SK-N-SH (cell line): ENCODE measurements around the gene C13orf42. TPM values are rescaled to one million over a fixed set of nuclear protein-coding genes. Genes with fewer than 3 reads are reported as not detected.

ENCODE experiments used
- CTCF ChIA-PET: fragments of 300-600, 350-600 bp; formaldehyde crosslinking; extraction: SDS; loops from one replicate; lab custom pipeline; 2021; lab: Yijun Ruan, JAX
- POLR2A ChIA-PET: fragments of 350-600 bp; sonication (Branson Sonifier 250); formaldehyde crosslinking; extraction: SDS; loops from one replicate; lab custom pipeline; 2020; ENCODE audit warnings: antibody characterized with exemption, inconsistent platforms; lab: Yijun Ruan, JAX
- DNase-seq: peaks from one replicate; pipeline ENCODE4 v3.0.0; 2012
- H2AFZ ChIP-seq: fragments of 200-600 bp; sonication (generic); 2 replicates; pipeline ENCODE4 v1.8.1; 2016; ENCODE audit warnings: antibody characterized with exemption, mild to moderate bottlenecking, low read depth
- H3F3A ChIP-seq: fragments of 200-600 bp; sonication (generic); replicated peaks from 2 replicates; pipeline ENCODE3; 2016; ENCODE audit warnings: antibody characterized with exemption, mild to moderate bottlenecking; ENCODE audit not compliant: insufficient read depth
- H3K27ac ChIP-seq, 2 experiments: fragments of 200-500 bp in 1 of 2; fragments of 200-600 bp in 1 of 2; sonication (Bioruptor generic) in 1 of 2; sonication (generic), shearing (Covaris generic) in 1 of 2; 2 replicates each; pipeline versions ENCODE4 v1.5.1 to v1.6.1; 2014 to 2016; ENCODE audit warnings: low read depth in 2 of 2, inconsistent platforms in 1 of 2, low read length in 1 of 2, mild to moderate bottlenecking in 1 of 2, mixed read lengths in 1 of 2
- H3K27me3 ChIP-seq: fragments of 200-600 bp; sonication (generic), shearing (Covaris generic); 2 replicates; pipeline ENCODE4 v1.6.1; 2016; ENCODE audit warnings: mixed run types; ENCODE audit not compliant: insufficient read depth
- H3K36me3 ChIP-seq, 2 experiments: fragments of 200-500 bp in 1 of 2; fragments of 200-600 bp in 1 of 2; sonication (Bioruptor generic) in 1 of 2; sonication (generic) in 1 of 2; replicated peaks in 1 of 2; 2 replicates each; pipeline versions ENCODE3 to v1.5.1; 2014 to 2016; ENCODE audit warnings: low read length in 1 of 2, mild to moderate bottlenecking in 1 of 2; ENCODE audit not compliant: insufficient read depth in 2 of 2, control insufficient read depth in 1 of 2
- H3K4me1 ChIP-seq, 2 experiments: fragments of 200-500 bp in 1 of 2; fragments of 200-600 bp in 1 of 2; sonication (Bioruptor generic) in 1 of 2; sonication (generic), shearing (Covaris generic) in 1 of 2; 2 replicates each; pipeline versions ENCODE4 v1.5.1 to v1.6.1; 2014 to 2016; ENCODE audit warnings: low read depth in 1 of 2, low read length in 1 of 2, mixed run types in 1 of 2; ENCODE audit not compliant: insufficient read depth in 2 of 2, control insufficient read depth in 1 of 2
- H3K4me2 ChIP-seq: fragments of 200-600 bp; sonication (generic), shearing (Covaris generic); 2 replicates; pipeline ENCODE4 v1.6.1; 2017; ENCODE audit warnings: mixed run types
- H3K4me3 ChIP-seq, 2 experiments: fragments of 200-500 bp in 1 of 2; fragments of 200-600 bp in 1 of 2; sonication (Bioruptor generic) in 1 of 2; sonication (generic), shearing (Covaris generic) in 1 of 2; 2 replicates each; pipeline versions ENCODE4 v1.5.1 to v1.8.1; 2014 to 2016; ENCODE audit warnings: low read depth in 2 of 2, inconsistent platforms in 1 of 2, low read length in 1 of 2, mild to moderate bottlenecking in 1 of 2, mixed read lengths in 1 of 2, moderate library complexity in 1 of 2
- H3K79me2 ChIP-seq: fragments of 200-600 bp; sonication (generic); 2 replicates; pipeline ENCODE4 v1.8.1; 2017; ENCODE audit warnings: mild to moderate bottlenecking; ENCODE audit not compliant: insufficient read depth
- H3K9ac ChIP-seq: fragments of 200-600 bp; sonication (generic); 2 replicates; pipeline ENCODE4 v1.6.1; 2017; ENCODE audit warnings: mixed run types
- H3K9me2 ChIP-seq: fragments of 200-600 bp; sonication (generic); 2 replicates; pipeline ENCODE4 v1.6.1; 2017; ENCODE audit warnings: mixed run types
- H3K9me3 ChIP-seq: fragments of 200-600 bp; sonication (generic); 2 replicates; pipeline ENCODE4 v1.6.1; 2017; ENCODE audit warnings: mixed run types, mild to moderate bottlenecking, moderate library complexity
- H4K20me1 ChIP-seq: fragments of 200-600 bp; sonication (generic); 2 replicates; pipeline ENCODE4 v1.6.1; 2017; ENCODE audit warnings: mild to moderate bottlenecking, mixed run types; ENCODE audit not compliant: insufficient read depth
- CHD2 ChIP-seq: fragments of 150-350 bp; IDR thresholded peaks from 2 replicates; pipeline ENCODE4 v1.6.1; 2018; ENCODE audit warnings: low read length; ENCODE audit not compliant: partially characterized antibody
- ELF1 ChIP-seq: IDR thresholded peaks from 2 replicates; pipeline ENCODE4 v1.4.0; 2012
- FOSL2 ChIP-seq: IDR thresholded peaks from 2 replicates; pipeline ENCODE4 v1.4.0; 2012; ENCODE audit warnings: low read depth, mild to moderate bottlenecking, moderate library complexity, borderline replicate concordance
- FOXJ3 ChIP-seq: sonication (generic); formaldehyde crosslinking; IDR thresholded peaks from 2 replicates; pipeline ENCODE4 v1.5.1; 2020; ENCODE audit warnings: mild to moderate bottlenecking, missing genetic modification reagents
- FOXM1 ChIP-seq: IDR thresholded peaks from 2 replicates; pipeline ENCODE4 v1.4.0; 2012; ENCODE audit warnings: low read depth, mild to moderate bottlenecking
- GATA2 ChIP-seq: sonication (generic); formaldehyde crosslinking; IDR thresholded peaks from 2 replicates; pipeline ENCODE4 v1.5.0; 2020; ENCODE audit warnings: mild to moderate bottlenecking, missing genetic modification reagents
- MXI1 ChIP-seq: IDR thresholded peaks from 2 replicates; pipeline ENCODE4 v1.6.1; 2012; ENCODE audit warnings: mild to moderate bottlenecking, low read depth, low read length, improper control_type of control experiment
- NRF1 ChIP-seq: IDR thresholded peaks from 2 replicates; pipeline ENCODE4 v1.6.1; 2012; ENCODE audit warnings: low read depth, mild to moderate bottlenecking, low read length
- POLR2AphosphoS5 ChIP-seq: IDR thresholded peaks from 2 replicates; pipeline ENCODE4 v1.6.1; 2012; ENCODE audit warnings: low read depth, low read length
- REST ChIP-seq: IDR thresholded peaks from 2 replicates; pipeline ENCODE4 v1.6.1; 2012; ENCODE audit warnings: mild to moderate bottlenecking, low read depth, low read length, moderate library complexity
- RFX5 ChIP-seq: IDR thresholded peaks from 2 replicates; pipeline ENCODE4 v1.6.1; 2012; ENCODE audit warnings: mild to moderate bottlenecking, improper control_type of control experiment, low read length
- RXRA ChIP-seq: IDR thresholded peaks from 2 replicates; pipeline ENCODE4 v1.4.0; 2012; ENCODE audit warnings: low read depth, mild to moderate bottlenecking, borderline replicate concordance
- SIN3A ChIP-seq: IDR thresholded peaks from 2 replicates; pipeline ENCODE4 v1.6.1; 2012; ENCODE audit warnings: low read depth, mild to moderate bottlenecking, low read length, moderate library complexity, borderline replicate concordance
- SMC3 ChIP-seq: IDR thresholded peaks from 2 replicates; pipeline ENCODE4 v1.6.1; 2012; ENCODE audit warnings: low read depth, low read length, improper control_type of control experiment
- TAF1 ChIP-seq: IDR thresholded peaks from 2 replicates; pipeline ENCODE4 v1.6.1; 2012; ENCODE audit warnings: low read depth, mild to moderate bottlenecking, low read length, moderate library complexity, borderline replicate concordance
- TEAD4 ChIP-seq: IDR thresholded peaks from 2 replicates; pipeline ENCODE4 v1.4.0; 2012; ENCODE audit warnings: mild to moderate bottlenecking, borderline replicate concordance; ENCODE audit not compliant: insufficient read depth
- YY1 ChIP-seq: IDR thresholded peaks from 2 replicates; pipeline ENCODE4 v1.4.0; 2012; ENCODE audit warnings: low read depth, mild to moderate bottlenecking
- WGBS: methylation state at CpG from one replicate; pipeline ENCODE4 v1.1.6; 2017; ENCODE audit warnings: low lambda C conversion rate; 5-methylcytosine and 5-hydroxymethylcytosine counted together
- polyA plus RNA-seq, 3 experiments: library from polyadenylated mRNA; depleted of rRNA; stranded (reverse); fragments of >200 nt; gene quantifications; 2 replicates each; pipeline ENCODE4 v1.2.3, GENCODE V29; 2012

Gene C13orf42
- polyA plus RNA-seq, 1 of the 3 experiments (the other 2 are of a cell fraction) = not detected

- 79% methylated on average over 3 of the region's 3 CpGs for WGBS
Observed at GRCh38 chr13:51156648-51157047, 45.6 kb upstream of the C13orf42 start.

GRCh38 chr13:51155776-51156515 is 44.9 kb upstream of the C13orf42 start:
- no peak overlapping the region for H3K27ac ChIP-seq
- no peaks in the 10 kb centered on the region for H3K79me2 ChIP-seq
- no peaks in the 10 kb centered on the region for H4K20me1 ChIP-seq
- no peaks in the 10 kb centered on the region for H3K9me2 ChIP-seq
- H3K4me2 ChIP-seq = no peak overlapping the region
- no peaks in the 10 kb centered on the region for H3K4me1 ChIP-seq
- H3K27me3 ChIP-seq = no peaks in the 10 kb centered on the region; the same call in 1 of the 2 replicates
- no peak overlapping the region for H3K9ac ChIP-seq
- 48% methylated on average over 6 of the region's 8 CpGs for WGBS
- no peaks in the 10 kb centered on the region for H3K9me3 ChIP-seq
- CTCF ChIA-PET = interaction anchor here (0.6 to 10.5 kb wide), 9 partner anchors 21 to 660 kb away, joined by 3 to 257 read pairs (median 3); no protein-coding TSS in a partner anchor
- no peaks in the 10 kb centered on the region for H3F3A ChIP-seq
- POLR2A ChIA-PET = no interaction called here
- no peak for DNase-seq
- H2AFZ ChIP-seq = no peak overlapping the region
- no peaks in the 10 kb centered on the region for H3K36me3 ChIP-seq
- H3K4me3 ChIP-seq = no peak overlapping the region
- no peak for TF ChIP-seq TAF1
- TF ChIP-seq FOXJ3 (CRISPR knock-in tag) = no peak
- no peak for TF ChIP-seq POLR2AphosphoS5
- TF ChIP-seq ELF1 = no peak
- TF ChIP-seq MXI1 = no peak
- no peak for TF ChIP-seq REST
- TF ChIP-seq FOSL2 = no peak
- TF ChIP-seq FOXM1 = no peak
- TF ChIP-seq RXRA = no peak

More at GRCh38 chr13:51156648-51157047, 45.6 kb upstream of the C13orf42 start:
- H3K9me2 ChIP-seq = no peaks in the 10 kb centered on the region
- H3K79me2 ChIP-seq = no peaks in the 10 kb centered on the region
- no peak overlapping the region for H3K4me2 ChIP-seq
- TF ChIP-seq GATA2 (no peak), SMC3 (no peak), TAF1 (no peak), SIN3A (no peak), NRF1 (no peak), TEAD4 (no peak), YY1 (no peak), FOSL2 (no peak), REST (no peak), POLR2AphosphoS5 (no peak), FOXM1 (no peak), RFX5 (no peak), CHD2 (no peak), ELF1 (no peak), RXRA (no peak)
- no peak for DNase-seq
- no peaks in the 10 kb centered on the region for H3K9me3 ChIP-seq
- no peaks in the 10 kb centered on the region for H3K4me1 ChIP-seq
- no peaks in the 10 kb centered on the region for H3K36me3 ChIP-seq
- H3K9ac ChIP-seq = no peak overlapping the region
- H3K4me3 ChIP-seq = no peak overlapping the region
- H3F3A ChIP-seq = no peaks in the 10 kb centered on the region
- H4K20me1 ChIP-seq = no peaks in the 10 kb centered on the region
- H3K27ac ChIP-seq = no peak overlapping the region
- CTCF ChIA-PET = interaction anchor here (0.8 to 10.5 kb wide), 7 partner anchors 22 to 659 kb away, joined by 3 to 257 read pairs (median 4); no protein-coding TSS in a partner anchor
- POLR2A ChIA-PET = no interaction called here
- H3K27me3 ChIP-seq = no peaks in the 10 kb centered on the region; the same call in 1 of the 2 replicates
- H2AFZ ChIP-seq = no peak overlapping the region
